Activated gamma-delta T cell treated with Interleukin-2 at 50 U/mL for 16 hours (primary cell): ENCODE measurements around the gene ARID5B.
"Not testable (repeated sequence)": the region's sequence is repeated elsewhere in the genome, so short reads cannot be mapped to it uniquely, and the experiment has no call there.

Experiments used
- DNase-seq: peaks from one replicate; pipeline ENCODE4 v3.0.0-alpha.2; 2020

The ARID5B gene

GRCh38 chr10:61973169-61973568 is 71.7 kb downstream of the ARID5B start:
- DNase-seq = no peak

GRCh38 chr10:61973906-61974305 is 72.4 kb downstream of the ARID5B start:
- no peak for DNase-seq

- no peak for DNase-seq
Measured at GRCh38 chr10:61974601-61975390, 73.3 kb downstream of the ARID5B start.

- DNase-seq = no peak
Measured at GRCh38 chr10:61975391-61975932, 74.0 kb downstream of the ARID5B start.

- DNase-seq = not testable (repeated sequence)
Measured at GRCh38 chr10:61976951-61977721, 75.6 kb downstream of the ARID5B start.

DNA sequence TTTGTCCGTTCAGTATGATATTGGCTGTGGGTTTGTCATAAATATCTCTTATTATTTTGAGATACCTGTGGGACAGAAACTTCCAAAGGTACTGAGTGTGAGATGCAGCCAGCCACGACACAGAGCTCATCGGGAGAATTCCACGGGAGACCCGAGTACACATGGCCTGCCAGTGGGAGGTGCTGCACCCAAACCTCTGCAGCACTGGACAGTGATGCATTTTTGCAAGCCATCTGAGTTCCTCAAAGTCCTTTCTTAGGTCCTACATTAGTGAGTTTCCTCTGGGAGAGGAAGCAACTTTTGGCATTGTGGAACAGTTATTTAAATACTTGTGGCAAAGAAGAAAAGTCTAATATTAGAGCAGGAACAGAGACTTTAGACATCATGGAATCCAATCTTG is 77.5 kb downstream of the ARID5B start:
- no peak for DNase-seq

DNA sequence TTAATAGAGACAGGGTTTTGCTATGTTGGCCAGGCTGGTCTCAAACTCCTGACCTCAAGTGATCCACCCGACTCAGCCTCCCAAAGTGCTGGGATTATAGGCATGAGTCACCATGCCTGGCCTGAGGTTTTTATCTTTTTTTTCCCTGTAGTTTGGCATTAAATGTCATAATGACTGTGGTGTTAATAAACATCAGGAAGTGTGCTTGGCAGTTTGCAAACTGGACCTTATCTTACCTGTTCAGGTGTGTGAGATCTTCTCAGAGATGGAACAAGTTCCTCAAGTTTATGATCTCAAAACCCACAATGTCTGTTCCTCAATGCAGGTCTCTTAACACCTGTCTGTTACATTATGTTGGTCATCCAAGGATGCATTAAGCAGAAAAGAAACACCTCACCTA is 80.0 kb downstream of the ARID5B start:
- DNase-seq = no peak

DNA sequence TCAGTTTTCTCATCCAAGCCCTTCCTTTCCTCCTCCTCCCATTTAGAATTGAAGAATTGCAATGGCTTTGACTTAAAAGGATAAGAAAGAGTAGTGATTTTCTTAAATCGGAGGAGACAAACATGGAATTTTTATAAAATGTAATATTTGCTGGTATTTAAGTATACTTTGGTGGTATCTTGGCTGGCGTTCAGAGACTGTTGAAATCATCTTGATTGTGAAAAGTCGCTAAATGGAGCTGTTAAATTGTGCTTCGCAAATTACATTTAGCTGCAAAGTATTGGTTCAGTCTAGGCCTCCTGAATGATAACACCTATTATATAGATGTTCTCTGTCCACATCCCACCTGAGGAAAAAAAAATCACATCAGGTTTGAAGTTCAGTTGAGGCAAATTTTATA is 81.8 kb downstream of the ARID5B start:
- no peak for DNase-seq

DNA sequence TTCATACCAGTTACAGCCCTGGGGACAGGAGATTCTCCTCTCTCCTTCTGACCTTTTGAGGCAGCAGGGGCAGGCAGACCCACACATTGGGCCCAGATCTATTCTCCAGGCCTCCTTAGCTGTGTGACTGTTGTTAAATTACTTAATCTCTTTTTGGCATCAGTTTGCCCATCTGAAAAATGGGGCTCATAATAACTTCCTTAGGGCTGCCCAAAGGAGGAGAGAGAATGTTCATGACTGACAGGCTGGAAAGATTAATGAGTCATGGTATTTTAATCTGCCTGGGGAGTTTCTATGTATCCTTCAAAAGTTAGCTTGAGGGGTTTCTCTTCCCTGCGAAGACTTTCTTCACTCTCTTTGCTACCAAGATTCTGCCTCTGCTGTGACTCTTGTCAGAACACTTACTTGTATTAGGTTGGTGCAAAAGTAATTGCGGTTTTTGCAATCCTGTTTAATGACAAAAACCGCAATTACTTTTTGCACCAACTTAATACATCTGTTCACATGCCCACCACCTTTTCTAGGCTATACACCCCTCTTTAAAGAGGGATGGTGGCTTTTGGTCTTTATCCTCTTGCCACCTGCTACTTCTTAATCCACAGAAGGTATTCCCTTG is 83.4 kb downstream of the ARID5B start:
- no peak for DNase-seq

GRCh38 chr10:61985715-61986114 is 84.2 kb downstream of the ARID5B start:
- DNase-seq = no peak

DNA sequence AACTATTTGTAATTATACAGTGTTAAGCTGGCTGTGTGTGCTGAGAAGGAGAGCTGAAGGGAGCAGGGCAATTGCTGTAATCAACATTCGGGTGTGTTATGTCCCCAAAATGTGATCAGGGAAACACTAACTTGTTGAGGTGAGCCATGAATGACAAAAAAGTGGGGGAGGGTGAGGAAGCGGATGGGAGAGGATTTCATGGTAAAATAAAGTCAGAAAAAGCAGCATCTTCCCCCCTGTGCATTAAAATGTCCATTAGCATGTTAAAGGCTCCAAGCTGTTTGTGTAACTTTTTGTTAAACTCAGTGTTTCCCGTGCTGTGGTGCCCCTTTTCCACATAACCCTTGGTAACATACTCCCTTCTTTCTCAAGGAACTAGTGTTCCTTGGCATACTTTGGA is 84.9 kb downstream of the ARID5B start:
- DNase-seq = no peak

GRCh38 chr10:61986788-61987492 is 85.4 kb downstream of the ARID5B start:
- DNase-seq = no peak

DNA sequence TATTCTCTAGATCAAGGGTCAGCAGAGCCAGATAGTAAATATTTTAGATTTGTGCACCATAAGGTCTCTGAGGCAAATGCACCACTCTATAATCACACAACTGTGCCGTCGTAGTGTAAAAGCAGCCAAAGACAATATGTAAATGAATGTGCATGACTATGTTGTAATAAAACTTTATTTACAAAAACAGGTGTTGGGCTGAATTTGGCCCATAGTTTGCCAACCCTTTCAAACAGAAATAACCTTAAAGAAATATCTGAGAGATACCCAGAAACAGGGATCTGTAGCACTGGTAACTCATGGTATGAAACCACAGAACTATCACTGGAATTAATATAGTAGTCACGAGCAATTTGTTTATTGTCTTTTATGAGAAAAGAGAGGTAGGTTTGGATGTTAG is 86.0 kb downstream of the ARID5B start:
- no peak for DNase-seq

GRCh38 chr10:61987951-61988379 is 86.5 kb downstream of the ARID5B start:
- no peak for DNase-seq

DNA sequence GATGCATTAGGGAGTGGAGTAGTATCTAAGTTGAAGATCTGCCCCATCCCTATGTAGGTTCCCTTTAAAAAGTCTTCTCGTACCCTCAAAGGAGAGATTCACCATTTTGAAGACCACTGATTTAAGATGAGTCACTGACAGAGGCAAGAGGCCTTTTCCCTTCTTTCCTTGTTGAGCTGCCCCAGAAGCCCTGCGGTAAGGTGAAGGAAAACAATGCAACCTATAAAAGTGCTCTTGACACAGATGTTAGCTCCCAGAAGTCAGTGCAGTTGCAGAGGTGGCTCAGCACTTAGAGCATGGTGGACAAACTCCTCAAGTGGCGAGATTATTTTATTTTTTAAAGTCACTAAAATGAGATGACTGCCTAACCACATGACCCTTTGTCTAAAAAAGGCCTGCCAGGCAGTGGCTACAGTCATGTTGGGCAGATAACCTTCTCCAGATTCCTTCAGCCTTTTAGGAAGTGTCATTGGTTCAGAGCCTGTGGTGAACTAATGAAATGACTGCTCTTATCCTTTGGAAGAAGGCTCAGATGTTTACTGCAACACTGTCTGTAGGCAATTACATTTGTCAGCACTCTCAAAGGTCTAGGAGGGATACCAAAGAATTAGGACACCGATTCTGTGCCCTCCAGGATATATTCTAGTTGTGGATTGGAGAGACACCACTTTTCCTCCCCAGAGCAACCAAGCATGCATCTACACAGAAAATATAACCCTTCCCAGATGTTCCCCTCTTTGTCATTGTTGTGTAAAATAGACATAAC is 88.7 kb downstream of the ARID5B start:
- no peak for DNase-seq

- DNase-seq = no peak
Measured at GRCh38 chr10:61990761-61991135, 89.2 kb downstream of the ARID5B start.

DNA sequence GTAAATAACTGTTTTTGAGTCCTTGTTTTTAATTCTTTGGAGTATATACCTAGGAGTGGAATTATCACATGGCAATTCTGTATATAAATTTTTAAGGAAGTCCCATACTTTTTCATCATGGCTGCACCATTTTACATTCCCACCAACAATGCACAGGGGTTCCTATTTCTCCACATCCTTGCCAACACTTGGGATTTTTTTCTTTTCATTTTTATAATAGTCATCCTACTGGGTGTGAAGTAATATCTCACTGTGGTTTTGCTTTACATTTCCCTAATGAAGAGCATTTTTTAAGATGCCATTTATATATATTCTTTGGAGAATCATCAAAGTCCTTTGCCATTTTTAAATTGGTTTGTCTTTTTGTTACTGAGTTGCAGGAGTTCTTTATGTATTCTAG is 89.7 kb downstream of the ARID5B start:
- no peak for DNase-seq

- no peak for DNase-seq
Measured at GRCh38 chr10:61992059-61992460, 90.6 kb downstream of the ARID5B start.

- peak; percentile 34 for DNase-seq
Measured at GRCh38 chr10:61992671-61993668, 91.5 kb downstream of the ARID5B start.

DNA sequence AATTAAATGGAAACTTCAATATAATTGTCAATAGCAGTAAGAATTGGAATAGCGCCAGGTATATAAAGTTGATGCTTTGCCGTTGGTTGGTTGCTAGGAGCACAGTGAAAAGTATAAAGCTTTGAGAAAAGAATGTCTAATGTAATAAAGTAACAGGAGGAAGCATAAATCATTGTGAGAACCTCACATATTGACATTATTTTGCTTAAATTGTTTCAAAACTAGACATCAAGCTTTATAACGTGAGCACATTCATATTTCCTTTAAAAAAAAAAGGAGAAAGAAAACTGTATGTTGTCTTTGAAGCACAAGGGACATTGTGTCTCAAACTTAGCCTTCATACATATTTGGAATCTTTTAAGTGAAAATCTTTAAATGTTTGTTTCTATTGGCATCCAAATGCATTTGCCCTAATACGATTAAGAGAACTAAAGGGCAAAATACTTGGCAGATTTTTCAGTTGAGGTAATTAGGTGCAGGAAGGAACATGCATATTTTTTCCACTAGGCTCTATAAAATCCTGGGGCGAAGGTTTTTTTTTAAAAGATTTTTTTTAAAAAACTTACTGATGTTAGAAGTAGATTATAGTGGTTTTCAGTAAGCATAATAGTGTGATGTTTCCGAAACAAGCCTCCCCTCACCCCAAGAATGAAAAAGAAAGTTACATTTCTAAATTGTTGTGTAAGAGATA is 92.4 kb downstream of the ARID5B start:
- no peak for DNase-seq
